Measurements from ENCODE around the gene KCNC3.

GRCh38 chr19:50301607-50301971 is 27.6 kb downstream of the KCNC3 start:
- TF ChIP-seq YY1 (IDR thresholded peaks at IDR 0.05; ENCODE audit: insufficient read depth, insufficient read length) (no peak), ZNF274 (IDR thresholded peaks at IDR 0.05; ENCODE audit: low read depth, low read length) (no peak)

All from NT2/D1 (cell line).